GM21576 (cell line): ENCODE measurements around the gene DNAJB11.
"Not testable (repeated sequence)": the region's sequence is repeated elsewhere in the genome, so short reads cannot be mapped to it uniquely, and the experiment has no call there.

ENCODE experiments used
- ATAC-seq: cut with Tn5 transposase; IDR thresholded peaks from one replicate; pipeline ENCODE4 v1.9.1; 2021; ENCODE audit warnings: mild to moderate bottlenecking, moderate library complexity; ENCODE audit not compliant: unreplicated experiment

DNAJB11 gene

GRCh38 chr3:186570096-186570940 is at the start of gene DNAJB11:
Gene DNAJB11 (plus strand): TSS chr3:186570720. CDS start chr3:186570898, 178 bp downstream.
- peak; percentile 84 for ATAC-seq

DNA sequence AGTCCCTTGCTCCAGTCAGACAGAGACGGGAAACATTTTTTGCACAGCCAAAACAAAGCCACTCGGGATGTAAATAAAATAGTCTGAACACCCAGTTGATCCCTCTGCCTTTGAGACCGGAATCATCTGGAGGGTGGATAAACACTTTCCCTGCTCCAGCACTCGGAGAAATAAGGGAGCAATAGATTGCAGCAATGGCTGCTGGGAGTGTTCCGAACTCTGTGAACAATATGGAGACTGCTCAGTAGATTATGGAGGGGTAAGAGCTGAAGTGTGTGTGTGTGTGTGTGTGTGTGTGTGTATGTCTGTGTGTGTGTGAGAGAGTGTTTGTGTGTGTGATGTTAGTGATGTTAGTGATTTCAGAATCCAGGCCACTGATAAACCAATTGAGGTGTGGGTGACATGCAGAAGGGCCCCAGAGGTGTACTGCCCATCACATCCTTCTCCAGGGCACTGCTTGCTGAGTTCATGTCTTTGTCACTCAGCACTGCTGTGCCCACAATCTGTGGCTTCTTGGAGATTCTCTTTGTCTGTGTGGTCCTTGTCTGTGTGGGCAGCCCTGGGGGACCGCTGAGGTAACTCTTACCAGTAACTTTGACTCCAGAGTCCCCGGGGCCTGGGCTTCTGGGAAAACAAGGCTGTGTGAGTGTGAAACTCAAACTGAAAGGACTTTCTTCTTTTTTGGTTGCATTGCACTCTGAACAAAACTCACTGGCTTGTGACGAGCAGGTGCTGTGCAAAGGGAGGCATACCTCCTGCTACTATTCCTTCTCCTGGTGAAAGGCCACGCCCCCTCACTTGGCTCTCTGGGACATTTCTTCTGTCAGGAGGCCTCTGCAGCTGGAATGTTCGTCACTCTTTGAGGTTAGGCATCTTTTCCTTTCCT is 49.3 kb upstream of the DNAJB11 start:
- ATAC-seq = peak; percentile 68

DNA sequence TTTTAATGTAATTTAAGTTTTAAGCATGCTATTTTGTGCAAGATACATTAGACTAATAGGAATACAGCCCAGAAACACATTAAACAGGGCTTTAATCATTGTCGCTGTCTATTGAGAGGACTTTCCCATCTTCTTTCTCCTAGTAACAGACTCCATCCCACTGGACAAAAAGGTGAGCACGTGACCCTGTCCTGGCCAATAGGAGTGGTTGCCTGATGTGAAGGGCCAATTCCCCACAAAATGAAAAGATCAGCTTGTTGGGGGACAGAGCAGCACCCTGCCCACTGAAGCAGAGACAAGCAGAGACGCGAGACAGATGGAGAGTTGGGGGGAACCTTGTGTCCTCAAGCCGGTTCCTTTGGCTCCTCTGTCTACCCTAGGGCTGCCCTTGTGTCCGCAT is 47.5 kb upstream of the DNAJB11 start:
- no peak for ATAC-seq

- ATAC-seq = no peak
These were observed 47.1 kb upstream of the DNAJB11 start for GRCh38 chr3:186523434-186523833.

DNA sequence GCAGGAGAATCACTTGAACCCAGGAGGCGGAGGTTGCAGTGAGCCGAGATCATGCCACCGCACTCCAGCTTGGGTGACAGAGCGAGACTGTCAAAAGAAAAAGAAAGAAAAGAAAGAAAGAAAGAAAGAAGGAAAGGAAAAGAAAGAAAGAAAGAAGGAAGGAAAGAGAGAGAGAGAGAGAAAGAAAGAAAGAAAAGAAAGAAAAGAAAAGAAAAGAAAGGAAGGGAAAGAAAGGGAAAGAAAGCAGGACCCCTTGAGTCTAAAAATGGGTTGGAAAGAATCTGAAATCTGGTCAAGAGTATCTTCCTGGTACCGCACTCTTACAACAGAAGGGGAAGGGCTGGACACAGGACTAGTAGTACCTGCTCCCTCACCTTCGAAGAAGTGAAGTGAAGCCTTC is 45.9 kb upstream of the DNAJB11 start:
- no peak for ATAC-seq

DNA sequence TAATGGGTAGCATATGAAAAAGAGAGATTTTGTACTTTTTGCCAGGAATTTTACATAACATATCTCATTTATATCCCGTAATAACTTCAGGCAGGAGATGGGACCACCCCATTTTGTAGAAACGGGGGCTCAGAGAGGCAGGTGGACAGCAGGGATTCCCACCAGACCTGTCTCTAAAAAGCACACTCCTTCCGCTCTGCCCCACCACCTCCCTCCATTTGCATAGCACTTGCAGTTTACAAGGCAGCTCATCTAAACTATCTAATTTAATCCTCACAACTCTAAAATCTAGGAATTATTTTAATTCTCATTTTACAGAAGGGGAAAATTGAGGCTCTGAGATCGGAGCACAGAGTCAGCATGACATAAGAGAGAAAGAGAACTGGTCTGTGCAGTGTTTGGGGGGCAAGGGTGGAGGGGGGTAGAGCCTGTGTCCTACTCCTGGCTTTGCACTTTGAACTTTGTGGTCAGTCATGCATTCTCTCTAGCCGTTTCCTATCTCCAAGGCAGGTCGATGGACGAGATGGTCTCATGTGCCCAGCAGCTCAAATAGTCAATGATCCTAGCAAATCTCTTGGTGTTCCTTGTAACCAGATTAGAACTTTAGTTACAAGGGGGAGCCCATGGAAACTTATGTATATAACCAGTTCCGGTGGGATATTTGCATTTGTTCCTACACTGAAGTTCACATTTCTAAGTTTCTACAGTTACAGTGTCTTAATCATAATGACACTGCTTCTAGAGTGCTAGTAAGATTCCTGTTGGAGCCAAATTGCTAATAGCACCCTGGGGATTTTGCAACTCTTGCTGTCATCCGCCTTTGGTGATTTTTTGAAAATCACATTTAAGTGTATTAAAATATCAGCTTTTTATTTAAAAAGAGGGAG is 44.9 kb upstream of the DNAJB11 start:
- ATAC-seq = no peak

GRCh38 chr3:186526256-186526606 is 44.3 kb upstream of the DNAJB11 start:
- peak; percentile 39 for ATAC-seq

- no peak for ATAC-seq
These were observed 41.1 kb upstream of the DNAJB11 start for GRCh38 chr3:186529201-186529999.

DNA sequence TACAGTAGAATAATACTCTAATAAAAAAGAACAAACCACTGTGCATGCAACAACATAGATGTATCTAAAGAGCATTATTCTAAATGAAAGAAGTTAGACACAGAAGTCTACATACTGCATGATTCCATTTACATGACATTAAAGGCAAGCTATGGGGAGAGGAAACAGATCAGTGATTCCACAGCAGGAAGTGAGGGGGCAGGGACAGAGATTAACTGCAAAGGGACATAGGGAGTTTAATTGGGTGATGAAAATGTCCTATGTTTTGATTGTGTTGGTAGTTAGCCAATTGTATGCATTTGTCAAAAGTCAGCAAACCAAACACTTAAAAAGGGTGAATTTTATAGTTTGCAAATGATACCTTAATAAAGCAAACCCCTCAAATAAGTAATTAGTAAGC is 40.1 kb upstream of the DNAJB11 start:
- ATAC-seq = no peak

DNA sequence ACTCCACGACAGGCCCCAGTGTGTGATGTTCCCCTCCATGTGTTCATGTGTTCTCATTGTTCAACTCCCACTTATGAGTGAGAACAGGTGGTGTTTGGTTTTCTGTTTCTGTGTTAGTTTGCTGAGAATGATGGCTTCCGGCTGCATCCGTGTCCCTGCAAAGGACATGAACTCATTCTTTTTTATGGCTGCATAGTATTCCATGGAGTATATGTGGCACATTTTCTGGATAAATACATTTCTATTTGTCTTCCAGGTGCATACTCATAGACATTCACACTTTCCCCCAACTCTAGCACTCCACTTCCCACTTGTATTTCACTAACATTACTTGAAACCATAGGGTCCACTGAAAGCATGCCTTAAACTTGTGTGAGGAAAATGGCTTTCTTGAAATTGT is 38.8 kb upstream of the DNAJB11 start:
- not testable (repeated sequence) for ATAC-seq

GRCh38 chr3:186532598-186533072 is 37.9 kb upstream of the DNAJB11 start:
- peak; percentile 55 for ATAC-seq

DNA sequence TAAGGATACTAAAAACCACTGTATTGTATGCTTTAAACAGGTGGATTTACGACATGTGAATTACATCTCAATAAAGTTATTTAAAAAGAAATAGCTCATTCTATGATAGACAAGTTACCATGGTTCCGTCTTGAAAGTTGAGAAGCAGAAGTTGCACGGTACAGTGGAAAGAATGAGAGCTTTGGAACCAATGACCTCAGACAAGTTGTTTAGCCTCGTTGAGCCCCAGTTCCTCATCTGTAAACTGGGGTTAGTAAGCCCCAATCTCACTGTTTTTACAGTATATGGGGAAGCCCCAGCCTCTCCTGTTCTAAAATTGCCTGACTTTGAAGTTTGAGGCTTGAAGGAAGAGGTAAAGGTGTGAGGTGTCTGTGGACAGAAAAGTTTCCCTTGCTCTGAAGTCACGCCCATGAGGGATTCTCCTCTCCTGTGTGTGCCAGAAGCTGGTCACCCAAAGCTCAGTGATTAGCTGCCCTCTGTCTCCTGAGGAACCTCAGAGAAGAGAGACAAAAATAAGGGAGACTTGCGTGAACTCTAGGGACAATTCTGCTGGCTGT is 36.3 kb upstream of the DNAJB11 start:
- peak; percentile 88 for ATAC-seq

DNA sequence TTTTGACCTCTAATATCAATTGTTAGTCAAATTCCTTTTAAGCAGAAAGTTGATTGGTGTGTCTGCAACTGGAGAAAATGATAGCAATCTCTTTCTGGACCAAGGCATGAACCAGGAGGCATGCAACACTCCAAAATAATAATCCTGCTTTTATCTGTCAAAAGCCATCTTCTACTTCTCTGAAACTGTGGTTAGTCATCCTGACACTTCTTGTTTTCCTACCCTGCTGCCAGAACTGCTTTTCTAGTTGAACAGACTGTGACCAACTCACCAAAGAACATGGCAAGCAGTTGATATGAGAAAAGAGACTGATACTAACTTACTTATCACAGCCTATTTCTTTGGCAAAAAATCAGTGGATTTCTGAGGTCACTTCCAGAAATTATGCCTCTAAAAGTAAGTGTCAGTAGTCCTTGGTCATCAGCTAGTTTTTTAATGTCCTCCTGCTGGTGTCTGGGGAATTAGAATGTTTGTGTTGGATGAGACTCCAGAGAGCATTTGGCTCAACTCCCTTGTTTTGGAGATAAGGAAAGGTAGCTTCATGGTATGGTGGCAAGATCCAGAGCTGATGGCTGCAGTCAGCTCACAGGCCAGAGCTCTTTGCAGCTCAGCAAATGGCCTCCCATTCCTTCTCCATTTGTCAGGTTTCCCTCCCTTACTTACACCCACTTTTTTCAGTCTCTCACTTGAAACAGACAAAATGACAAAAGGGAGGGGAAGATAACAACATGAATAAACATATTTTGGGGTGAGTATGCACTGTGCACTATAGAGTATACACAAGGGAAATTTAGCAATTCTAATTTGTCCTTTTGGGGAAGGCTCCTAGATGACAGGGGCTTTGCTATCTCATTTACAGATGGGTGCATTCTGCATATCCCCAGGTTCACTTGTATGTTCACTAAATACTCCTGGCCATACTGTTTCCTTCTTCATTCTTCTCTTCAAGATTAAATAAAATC is 33.4 kb upstream of the DNAJB11 start:
- no peak for ATAC-seq

DNA sequence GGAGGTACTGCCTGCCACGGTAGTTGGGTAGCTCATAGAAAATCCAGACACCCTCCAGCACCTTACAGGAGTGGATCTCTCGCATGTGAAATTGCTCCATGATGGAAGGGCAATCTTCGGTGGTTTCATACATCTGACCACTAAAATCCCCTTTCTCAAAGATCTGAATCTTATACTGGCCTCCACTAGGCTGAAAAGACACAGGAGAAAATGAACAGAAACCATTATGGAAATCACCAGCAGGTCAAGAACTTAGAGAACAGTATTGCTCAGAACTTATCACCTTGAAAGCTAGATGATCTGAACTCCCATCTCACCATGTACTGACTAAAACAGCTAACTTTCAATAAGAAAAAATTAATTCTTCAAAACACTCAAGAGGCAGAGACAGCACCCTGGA is 31.7 kb upstream of the DNAJB11 start:
- no peak for ATAC-seq

DNA sequence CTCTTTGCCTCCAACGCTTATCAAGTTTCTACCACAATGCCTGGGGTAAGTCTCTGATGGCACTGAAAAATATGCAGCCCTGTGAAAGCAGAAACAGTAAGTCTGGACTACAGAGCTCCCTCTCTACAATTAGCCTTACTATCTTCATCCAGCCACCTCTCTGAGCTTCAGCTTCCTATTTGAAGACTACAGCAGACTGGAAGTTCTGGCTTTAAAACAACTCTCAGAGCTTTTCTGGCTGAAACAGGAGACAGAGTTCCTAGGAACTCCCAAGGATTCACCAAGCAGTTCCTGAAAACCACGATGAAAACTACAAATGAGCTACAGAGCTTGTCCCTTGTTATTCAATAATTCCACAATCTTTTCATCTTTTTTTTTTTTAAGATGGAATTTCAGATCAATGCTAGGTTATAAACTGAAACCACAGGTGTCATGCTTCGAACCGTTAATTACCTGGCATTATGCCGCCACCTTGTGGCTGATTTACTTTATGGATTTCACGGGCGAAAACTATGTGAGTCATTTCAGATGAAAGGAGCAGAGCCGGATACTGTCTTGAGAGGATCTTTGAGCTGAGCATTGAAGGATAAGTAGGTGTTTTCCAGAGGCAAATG is 30.2 kb upstream of the DNAJB11 start:
- peak; percentile 61 for ATAC-seq

- ATAC-seq = no peak
These were observed 29.7 kb upstream of the DNAJB11 start for GRCh38 chr3:186540835-186541226.

DNA sequence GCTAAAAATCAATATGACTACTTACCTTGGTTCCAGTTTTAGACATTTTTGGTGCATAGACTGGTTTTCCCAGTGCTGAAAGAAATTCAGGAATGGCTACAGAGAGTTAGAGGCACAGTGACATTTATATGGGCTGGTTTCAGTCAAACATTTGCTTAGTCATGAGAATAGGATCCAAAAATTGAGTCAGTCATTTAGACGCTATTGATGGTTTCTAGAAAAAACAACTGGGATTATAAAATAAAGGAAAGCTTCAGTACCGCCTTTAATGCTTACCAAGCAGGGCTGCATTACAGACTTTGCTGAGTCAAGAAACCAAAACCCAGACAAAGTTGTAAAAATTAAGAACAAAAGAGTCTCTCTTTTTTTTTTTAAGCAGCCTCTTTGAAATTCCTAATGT is 26.2 kb upstream of the DNAJB11 start, which contains the start of gene CRYGS:
CRYGS (minus strand) TSS at position 100 of the 400 bp plus-strand sequence; CDS start at position 46, 54 bp downstream.
- no peak for ATAC-seq

GRCh38 chr3:186549497-186549896 is 21.0 kb upstream of the DNAJB11 start:
- ATAC-seq = no peak
